ENCODE results near the gene PTPRN. TPM values are rescaled to one million over a fixed set of nuclear protein-coding genes. Genes with fewer than 3 reads are reported as not detected.

Gene PTPRN
- total RNA-seq, 1 donor from 2014 or later, result 0.31 TPM

DNA sequence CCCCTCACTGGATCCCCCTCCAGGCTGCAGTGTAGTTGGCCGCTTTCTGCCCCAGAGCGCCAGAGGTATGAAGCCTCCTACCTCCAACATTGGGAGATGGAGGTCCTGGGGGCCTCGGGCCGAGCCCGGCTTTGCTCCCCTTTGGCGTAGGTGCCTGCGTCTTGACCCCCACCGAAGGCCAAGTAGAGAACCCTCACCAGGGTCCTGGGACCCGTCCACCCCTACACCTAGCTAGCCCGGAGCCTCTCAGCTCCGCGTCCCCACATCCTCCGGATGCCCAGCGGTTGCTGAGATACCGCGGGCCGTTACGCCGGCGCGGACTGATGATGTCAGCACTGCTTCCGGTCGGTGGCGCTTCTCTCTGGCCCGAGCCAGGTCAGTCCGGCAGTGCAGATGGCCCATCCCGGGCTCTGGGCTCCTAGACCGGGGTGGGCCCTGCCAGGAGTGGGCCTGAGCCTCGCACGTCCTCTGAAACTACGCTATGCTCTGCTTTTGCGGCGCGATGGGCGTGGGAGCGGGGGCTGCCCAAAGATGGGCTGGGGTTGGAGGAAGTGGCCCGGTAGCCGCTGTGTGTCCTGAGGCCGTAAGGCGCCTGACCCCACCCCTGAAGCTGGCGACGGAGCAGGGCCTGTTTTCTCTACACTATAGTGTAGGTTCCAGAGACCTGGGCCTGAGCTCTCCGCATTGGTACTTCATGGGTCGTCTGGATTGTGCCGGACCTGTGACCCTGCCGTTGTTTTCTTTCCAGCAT, 63.9 kb downstream of the PTPRN start, which contains the start of the genes GLB1L and STK16:
Gene GLB1L, minus strand, starts transcription at position 297 of the 751 bp plus-strand sequence. CDS start 1,871 bp downstream, outside the sequence.
Gene STK16, plus strand, starts transcription at position 332 of the 751 bp plus-strand sequence. CDS start 521 bp downstream, outside the sequence.
- peak; percentile 97 for DNase-seq

GRCh38 chr2:219244789-219245147, 64.4 kb downstream of the PTPRN start:
- no peak for DNase-seq

- DNase-seq, result no peak
Observed at GRCh38 chr2:219243291-219243761, 65.9 kb downstream of the PTPRN start.

Small RNA genes within 50 kb of the gene (small RNA-seq; reads per million reads assigned to genes)
- not detected for gene AC053503.3 (ENCODE audit: low replicate concordance)
- 0.18 reads per million, percentile 16 among the genes with 10 or more reads in this experiment for gene MIR153-1 (ENCODE audit: low replicate concordance)

Other genes starting within 250 kb of the PTPRN start
- gene IHH, start 248.5 kb downstream of the PTPRN start, total RNA-seq, result not detected
- gene NHEJ1, start 148.6 kb downstream of the PTPRN start, total RNA-seq, result 12.8 TPM
- 0.92 TPM for gene SLC23A3, start 139.4 kb downstream of the PTPRN start, total RNA-seq
- gene CNPPD1, start 132.5 kb downstream of the PTPRN start, total RNA-seq, result 23.9 TPM
- 35.0 TPM for gene RETREG2, start 131.1 kb downstream of the PTPRN start, total RNA-seq
- gene ZFAND2B, start 102.6 kb downstream of the PTPRN start, total RNA-seq, result 24.4 TPM
- gene ABCB6, start 90.4 kb downstream of the PTPRN start, total RNA-seq, result 35.3 TPM
- gene ATG9A, start 79.8 kb downstream of the PTPRN start, total RNA-seq, result 51.9 TPM
- gene ANKZF1, start 79.6 kb downstream of the PTPRN start, total RNA-seq, result 41.0 TPM
- gene GLB1L, start 64.0 kb downstream of the PTPRN start, total RNA-seq, result 5.2 TPM
- 10.5 TPM for gene STK16, start 63.9 kb downstream of the PTPRN start, total RNA-seq
- gene TUBA4B, start 56.2 kb downstream of the PTPRN start, total RNA-seq, result not detected
- 76.1 TPM for gene TUBA4A, start 55.5 kb downstream of the PTPRN start, total RNA-seq
- gene DNAJB2, start 30.0 kb downstream of the PTPRN start, total RNA-seq, result 96.5 TPM
- gene RESP18, start 23.3 kb upstream of the PTPRN start, total RNA-seq, result not detected
- gene DNPEP, start 78.5 kb upstream of the PTPRN start, total RNA-seq, result 33.4 TPM
- 5,232 TPM for gene DES, start 109.0 kb upstream of the PTPRN start, total RNA-seq
- 136 TPM for gene SPEG, start 125.4 kb upstream of the PTPRN start, total RNA-seq
- 21.0 TPM for gene GMPPA, start 189.5 kb upstream of the PTPRN start, total RNA-seq
- gene ASIC4, start 205.1 kb upstream of the PTPRN start, total RNA-seq, result 0.10 TPM
- 121 TPM for gene CHPF, start 234.4 kb upstream of the PTPRN start, total RNA-seq
- gene TMEM198, start 234.6 kb upstream of the PTPRN start, total RNA-seq, result 2.9 TPM

Measured in tongue (tissue), 3 donors.